HFF-Myc (cell line): ENCODE data around the gene CD52.

ENCODE experiments used
- DNase-seq: peaks from one replicate; pipeline ENCODE4 v3.0.0-alpha.2; 2011; ENCODE audit warnings: low read depth; ENCODE audit errors: extremely low read depth
- H3K4me3 ChIP-seq: replicated peaks from 2 replicates; pipeline ENCODE4 v1.5.1; 2011; ENCODE audit warnings: low read depth, mild to moderate bottlenecking, control low read depth, low read length
- TF ChIP-seq, protein P1 (sequence below): IDR thresholded peaks from 2 replicates; pipeline ENCODE4 v1.5.1; 2012; ENCODE audit warnings: mild to moderate bottlenecking, low read depth, low read length, control low read depth; ENCODE audit errors: missing control alignments

CD52 gene

DNA sequence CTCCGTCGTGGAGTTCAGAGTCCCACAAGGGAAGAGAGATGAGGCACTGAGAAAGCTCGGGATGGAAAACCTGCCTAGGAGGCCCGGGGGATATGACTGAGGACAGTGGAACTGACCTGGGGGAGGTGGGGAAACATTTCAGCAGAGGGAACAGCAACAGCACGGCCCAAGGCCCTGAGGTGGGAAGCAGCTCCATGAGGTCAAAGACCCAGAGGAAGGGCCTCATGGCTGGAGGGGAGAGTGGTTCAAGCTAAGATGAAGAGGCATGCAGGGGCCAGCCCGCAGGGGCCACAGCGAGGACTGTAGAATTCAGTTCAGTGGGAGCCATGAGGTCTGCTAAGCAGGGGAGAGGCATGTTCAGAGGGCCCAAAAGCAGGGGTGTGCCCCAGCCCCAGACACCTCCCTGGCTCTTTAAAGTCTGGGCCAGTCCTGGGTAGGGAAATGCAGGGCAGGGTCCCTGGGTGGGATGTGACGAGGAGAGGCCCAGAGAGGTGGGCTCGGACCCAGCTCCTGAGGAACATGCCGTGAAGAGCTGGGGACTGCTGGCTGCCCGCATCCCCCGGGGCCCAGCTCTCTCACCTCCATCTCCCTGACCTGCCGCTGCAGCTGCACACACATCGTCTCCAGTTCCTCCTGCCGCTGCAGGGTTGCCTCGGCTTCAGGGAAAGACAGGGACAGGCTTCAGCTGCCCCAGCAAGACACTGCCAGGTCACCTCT lies 21.3 kb upstream of the CD52 start:
- TF ChIP-seq, protein P1, sequence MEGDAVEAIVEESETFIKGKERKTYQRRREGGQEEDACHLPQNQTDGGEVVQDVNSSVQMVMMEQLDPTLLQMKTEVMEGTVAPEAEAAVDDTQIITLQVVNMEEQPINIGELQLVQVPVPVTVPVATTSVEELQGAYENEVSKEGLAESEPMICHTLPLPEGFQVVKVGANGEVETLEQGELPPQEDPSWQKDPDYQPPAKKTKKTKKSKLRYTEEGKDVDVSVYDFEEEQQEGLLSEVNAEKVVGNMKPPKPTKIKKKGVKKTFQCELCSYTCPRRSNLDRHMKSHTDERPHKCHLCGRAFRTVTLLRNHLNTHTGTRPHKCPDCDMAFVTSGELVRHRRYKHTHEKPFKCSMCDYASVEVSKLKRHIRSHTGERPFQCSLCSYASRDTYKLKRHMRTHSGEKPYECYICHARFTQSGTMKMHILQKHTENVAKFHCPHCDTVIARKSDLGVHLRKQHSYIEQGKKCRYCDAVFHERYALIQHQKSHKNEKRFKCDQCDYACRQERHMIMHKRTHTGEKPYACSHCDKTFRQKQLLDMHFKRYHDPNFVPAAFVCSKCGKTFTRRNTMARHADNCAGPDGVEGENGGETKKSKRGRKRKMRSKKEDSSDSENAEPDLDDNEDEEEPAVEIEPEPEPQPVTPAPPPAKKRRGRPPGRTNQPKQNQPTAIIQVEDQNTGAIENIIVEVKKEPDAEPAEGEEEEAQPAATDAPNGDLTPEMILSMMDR = no peak
- DNase-seq = no peak
- H3K4me3 ChIP-seq = no peak overlapping the region

DNA sequence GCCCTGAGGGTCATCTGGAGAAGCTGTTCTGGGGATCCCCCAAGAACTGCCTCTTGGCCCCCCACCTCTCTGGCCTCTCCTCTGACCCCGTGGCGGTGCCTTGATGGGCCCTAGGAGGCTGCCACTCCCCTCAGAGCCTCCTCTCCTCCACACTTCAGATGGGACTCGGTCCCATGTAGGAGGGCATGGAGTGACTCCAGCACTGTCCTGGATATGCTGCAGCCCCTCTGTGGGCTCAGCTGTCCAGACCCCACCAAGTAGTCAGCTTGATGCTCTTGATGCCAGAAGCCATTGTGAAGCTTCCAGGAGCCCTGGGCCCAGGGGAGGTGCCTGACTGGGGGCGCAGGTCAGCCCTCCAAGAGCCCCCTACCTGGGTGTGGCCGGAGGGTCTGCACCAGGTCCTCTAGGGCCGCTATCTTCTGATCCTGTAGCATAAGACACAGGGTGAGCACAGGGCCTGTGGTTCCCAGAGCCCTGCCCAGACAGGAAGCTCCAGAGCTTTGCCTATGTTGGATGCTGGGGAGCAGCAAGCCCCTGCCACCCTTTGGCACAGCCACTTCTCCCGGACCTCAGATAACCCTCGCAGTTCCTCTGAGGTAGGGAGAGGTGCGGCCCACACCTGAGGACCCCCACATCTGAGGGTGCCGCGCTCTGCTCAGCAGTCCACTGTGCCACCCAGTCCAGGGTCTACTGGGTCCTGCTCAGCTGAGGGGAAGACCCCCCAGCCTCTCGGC lies 20.5 kb upstream of the CD52 start:
- no peak overlapping the region for H3K4me3 ChIP-seq
- TF ChIP-seq, protein P1 = no peak
- no peak for DNase-seq

DNA sequence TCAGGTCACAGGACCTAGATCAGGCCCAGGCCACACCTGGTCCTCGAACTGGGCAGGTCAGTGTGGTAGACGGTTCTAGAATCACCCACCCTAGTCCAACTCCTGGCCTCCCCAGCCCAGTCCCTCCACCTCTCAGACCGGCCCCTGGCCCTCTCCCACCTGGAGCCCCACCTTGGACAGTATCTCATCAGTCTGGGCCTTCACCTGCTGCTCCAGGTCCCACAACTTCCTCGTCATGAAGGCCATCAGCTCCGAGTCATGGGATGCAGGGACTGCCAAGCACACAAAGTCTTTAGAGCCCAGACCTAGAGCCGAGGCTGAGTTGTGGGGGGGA lies 20.0 kb upstream of the CD52 start:
- TF ChIP-seq, protein P1 = no peak
- no peak for DNase-seq
- H3K4me3 ChIP-seq = no peak overlapping the region

DNA sequence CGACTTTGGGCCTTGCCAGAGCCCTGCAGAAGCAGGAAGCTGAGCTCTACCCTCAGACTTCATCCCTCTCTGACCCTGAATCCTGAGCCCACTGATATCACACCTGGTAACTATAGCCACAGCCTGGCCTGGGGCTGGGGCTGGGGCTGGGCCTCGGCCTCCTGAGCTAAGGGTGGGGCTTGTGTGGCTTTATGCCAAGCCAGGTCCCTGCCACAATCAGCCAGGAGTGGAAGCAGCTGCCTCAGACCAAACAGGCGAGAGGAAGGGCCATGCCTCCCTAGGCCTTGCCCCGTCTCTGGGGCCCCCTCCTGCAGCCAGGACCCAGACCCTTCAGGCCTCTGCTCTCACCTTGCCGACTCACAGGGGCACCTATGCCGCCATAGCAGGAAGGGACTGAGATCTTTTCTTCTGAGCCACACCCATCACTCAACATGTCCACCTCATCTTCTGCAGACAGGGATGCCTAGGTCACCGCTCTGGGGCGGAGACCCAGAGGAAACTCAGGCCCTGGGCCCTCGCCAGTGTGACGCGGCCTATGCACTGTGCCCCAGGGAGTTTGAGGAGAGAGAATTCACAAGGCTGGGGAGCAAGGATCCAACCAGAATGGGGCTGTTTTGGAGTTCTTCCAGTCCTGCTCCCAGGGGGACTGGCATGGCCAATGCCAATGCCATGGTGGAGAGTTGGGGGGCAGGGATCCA lies 17.0 kb upstream of the CD52 start:
- no peak for DNase-seq
- H3K4me3 ChIP-seq = no peak overlapping the region
- TF ChIP-seq, protein P1 = no peak

DNA sequence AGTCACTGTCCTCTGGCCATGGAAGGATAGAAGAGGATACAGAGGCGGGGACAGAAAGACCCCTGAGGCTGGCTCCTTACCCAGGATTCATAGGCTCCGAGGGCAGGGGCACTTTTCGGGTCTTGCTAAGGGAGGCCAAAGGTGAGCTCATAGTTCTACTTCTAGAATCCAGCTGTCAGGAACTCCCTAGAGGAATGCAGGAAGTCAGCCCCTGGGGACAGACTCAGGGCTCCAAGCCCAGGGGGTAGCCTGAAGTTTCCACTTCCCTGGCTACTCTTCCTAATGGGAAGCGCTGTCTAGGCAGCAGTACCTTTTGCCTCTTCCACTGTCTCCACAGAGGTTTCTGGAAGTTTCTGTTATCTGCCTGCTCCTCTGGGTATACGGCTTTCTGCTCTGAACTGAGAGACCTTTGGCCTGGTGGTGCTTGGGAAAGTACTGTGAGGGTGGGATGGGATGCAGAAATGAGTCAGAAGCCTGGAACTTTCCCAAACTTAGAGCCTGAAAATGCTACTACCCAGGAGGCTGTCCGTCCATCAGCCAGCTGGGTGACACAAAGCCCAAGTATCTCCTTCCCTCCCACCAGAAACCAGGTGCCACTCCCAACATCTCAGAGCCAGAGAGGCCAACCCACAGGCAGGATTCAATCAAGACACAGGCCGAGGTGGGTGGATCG lies 14.9 kb upstream of the CD52 start:
- DNase-seq = peak; percentile 37
- TF ChIP-seq, protein P1 = no peak
- H3K4me3 ChIP-seq = no peak overlapping the region

DNA sequence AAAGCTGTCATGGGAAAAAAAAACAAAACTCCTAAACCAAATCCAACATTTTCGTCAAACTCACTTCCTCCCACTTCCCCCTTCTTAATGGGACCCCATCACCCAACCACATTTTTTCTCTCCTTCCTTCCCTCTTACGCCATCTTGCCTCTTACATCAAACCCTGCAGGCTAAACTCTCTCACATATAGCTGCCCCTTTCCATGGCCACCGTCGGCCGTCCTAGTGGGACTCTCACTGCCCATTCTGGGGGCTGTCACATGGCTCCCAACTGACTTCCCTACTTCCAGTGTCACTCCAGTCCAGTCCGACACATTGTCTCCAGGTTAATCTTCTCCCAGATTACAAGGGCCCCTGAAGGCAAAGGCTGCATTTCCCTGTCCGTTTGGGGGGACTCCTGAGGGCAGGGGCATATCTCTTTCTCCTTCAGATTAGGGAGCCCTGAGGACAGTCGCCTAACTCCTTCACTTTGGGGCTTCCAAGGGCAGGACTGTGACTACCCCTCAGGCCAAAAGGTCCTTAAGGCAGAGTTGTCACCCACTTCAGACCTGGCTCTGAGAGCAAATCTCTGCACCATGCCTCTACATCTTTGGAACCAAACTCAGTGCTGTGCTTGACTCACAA lies 12.0 kb upstream of the CD52 start:
- TF ChIP-seq, protein P1 = no peak
- peak overlapping the region; percentile 78 for H3K4me3 ChIP-seq
- DNase-seq = no peak
